CD4-positive, alpha-beta T cell treated with Interleukin-2 at 100 ng/mL for 4 hours (primary cell): ENCODE data around the gene RBFOX2.
"Not testable (repeated sequence)": the region's sequence is repeated elsewhere in the genome, so short reads cannot be mapped to it uniquely, and the experiment has no call there.

ENCODE experiments used
- DNase-seq: peaks from one replicate; pipeline ENCODE4 v3.0.0-alpha.2; 2020; ENCODE audit warnings: low spot score

RBFOX2 gene

DNA sequence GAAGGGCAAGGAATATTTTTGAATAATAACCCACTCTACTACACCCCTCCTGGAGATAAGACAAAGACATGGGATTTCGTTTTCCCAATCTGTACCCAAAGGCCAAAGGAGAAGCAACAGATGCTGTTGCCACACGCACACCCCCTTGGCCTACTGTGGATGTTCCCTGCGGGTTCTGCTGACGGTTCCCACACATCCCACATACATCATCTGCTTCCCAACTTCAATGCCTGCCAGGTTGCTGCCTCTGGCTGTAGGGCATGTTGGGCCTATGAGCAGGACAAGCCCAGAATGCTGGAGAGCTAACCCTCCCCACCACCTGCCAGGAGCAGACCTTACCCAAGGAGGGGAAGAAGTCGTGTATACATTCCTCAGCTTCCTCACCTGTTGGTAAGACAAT lies 13.6 kb upstream of the RBFOX2 start:
- no peak for DNase-seq

- DNase-seq = no peak
Measured at GRCh38 chr22:36039125-36039524, 10.5 kb upstream of the RBFOX2 start.

GRCh38 chr22:36037102-36037758 lies 8.6 kb upstream of the RBFOX2 start:
- no peak for DNase-seq

DNA sequence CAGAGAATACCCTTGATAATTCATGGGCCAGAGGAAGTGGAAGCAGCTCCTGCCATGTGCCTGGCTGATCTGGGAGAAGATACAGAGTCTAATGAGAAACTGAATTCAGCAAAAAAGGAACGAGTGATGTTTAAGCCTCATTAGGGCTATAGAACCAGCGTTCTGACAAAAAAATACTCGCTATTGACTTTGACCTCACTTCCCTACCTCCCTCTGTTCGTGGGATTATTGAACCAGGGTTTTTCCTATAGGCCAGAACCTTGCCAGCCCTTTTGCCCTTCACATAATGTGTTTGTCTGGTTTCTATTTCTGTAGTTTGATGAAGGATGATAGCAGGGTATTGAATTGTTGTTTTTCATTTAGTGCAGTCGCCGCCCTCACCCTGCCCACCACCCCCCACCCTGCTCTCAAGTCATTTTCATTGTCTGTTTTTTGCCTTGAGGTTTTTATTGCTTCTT lies 7.6 kb upstream of the RBFOX2 start:
- DNase-seq = no peak

DNA sequence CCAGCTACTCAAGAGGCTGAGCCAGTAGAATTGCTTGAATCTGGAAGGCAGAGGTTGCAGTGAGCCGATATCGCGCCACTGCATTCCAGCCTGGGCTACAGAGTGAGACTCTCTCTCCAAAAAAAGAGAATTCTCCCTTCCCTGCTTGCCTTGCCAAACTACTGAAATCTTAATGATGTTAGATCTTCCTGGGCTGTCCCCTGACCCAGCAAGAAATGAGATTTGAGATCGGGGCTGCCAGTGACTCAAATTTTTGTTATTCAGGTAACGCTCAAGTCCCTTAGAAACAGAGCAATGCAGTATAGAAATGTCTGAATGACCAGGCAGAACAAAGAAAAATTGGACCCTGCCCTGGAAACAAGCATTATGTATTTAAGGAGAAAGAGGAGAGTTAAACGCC lies 4.0 kb upstream of the RBFOX2 start:
- DNase-seq = no peak

DNA sequence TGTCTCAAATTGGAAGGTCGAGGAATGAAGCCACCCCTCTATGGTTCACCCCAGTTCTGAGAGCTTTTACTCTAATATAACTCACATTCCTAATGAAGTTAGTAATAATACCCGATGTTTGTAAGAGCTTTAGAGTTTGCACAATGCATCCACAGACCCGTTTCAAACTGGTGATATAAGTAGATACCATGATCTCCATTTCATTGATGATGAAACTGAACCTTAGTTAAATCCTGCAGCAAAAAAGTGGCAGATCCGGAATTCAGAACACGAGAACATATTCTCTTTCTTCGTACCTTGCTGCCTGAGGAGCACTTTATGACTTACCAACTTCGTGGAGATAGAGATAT lies 757 bp upstream of the RBFOX2 start:
- DNase-seq = no peak

DNA sequence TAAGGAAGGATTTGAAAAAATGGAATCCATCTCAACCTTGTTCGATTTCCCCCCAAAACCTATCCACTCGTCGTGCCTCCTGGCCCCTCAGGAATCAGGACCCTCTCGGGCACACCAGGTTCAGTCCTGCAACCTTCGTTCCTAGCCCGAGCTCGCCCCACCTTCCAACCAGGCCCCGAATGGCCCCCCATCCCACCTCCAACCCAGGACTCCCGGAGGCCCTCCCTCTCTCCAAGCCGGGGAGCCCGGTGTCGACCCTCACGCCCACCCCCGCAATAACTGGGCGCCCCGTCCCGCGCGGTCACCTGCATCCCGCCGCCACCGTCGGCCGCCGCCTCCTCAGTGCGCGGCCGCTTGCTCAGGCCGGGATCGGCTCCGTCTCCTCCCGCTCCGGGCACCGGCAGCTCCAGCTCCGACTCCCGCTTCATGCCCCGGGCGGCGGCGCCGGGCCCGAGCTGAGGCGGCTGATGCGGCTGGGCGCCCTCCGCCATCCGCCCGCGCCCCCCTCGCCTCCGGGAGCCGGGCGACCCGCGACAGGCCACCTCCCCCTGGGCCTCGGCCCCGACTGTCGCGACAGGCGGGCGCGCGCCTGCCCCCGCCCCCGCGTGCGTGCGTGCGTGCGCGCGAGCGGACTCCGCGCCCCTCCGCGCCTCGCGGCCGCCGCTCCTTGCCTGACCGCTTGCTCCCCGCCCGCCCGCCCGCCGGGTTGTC lies 534 bp downstream of the RBFOX2 start:
- DNase-seq = no peak

DNA sequence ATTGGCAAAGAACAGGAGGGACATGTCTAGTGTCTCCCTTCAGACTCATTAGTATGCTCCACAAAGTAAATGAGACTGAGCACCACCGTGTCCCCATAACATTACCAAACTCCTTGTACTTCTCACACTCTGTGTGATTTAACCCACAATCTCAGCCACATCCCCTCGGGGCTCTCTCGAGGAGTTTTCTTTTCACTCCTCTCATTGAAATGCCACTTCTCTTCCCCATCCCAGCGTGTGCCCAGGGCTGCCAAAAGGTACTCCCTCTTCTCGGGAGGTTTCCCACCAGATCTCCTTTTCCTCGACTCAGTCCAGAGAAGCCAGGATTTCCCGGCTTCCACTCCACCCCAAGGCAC lies 1.1 kb downstream of the RBFOX2 start:
- no peak for DNase-seq

- no peak for DNase-seq
Measured at GRCh38 chr22:36026741-36027140, 1.9 kb downstream of the RBFOX2 start.

DNA sequence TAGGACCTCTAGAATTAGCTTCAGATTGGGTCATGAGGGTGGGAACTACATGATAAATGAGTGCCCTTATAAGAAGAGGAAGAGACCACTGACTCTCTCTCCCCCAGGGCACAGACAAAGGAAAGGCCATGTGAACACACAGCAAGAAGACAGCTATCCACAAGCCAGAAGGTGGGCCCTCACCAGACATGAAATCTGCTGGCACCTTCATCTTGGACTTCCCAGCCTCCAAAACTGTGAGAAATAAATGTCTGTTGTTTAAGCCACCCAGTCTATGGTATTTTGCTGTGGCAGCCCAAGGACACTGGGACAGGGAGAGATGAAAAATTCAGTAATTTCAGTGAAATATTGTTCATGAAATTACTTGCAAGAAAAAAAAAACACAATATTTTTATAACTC lies 5.9 kb downstream of the RBFOX2 start:
- DNase-seq = no peak

GRCh38 chr22:36022162-36022561 lies 6.5 kb downstream of the RBFOX2 start:
- DNase-seq = no peak

- DNase-seq = no peak
Measured at GRCh38 chr22:36021606-36022153, 6.9 kb downstream of the RBFOX2 start.

GRCh38 chr22:36020865-36021264 lies 7.8 kb downstream of the RBFOX2 start:
- DNase-seq = not testable (repeated sequence)

GRCh38 chr22:36017651-36018091 lies 11.0 kb downstream of the RBFOX2 start:
- no peak for DNase-seq

DNA sequence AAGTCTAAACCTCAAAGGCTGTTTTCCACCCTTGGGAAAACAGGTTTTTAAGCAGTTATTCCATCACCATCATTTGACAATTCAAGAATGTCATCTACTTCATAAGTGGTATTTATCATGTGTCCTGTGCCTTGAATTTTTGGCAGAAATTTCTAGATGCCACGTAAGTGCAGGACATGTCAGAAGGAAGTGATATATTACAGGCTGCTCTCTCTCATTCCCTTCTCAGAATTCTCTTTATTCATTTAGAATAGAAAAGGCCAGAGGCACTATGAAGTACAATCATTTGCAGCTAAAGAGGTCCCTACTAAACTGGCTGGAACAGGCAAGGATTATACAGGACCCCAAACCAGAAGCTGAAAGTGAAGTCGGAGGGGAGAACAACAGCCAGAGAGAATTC lies 11.9 kb downstream of the RBFOX2 start:
- DNase-seq = no peak

- DNase-seq = no peak
Measured at GRCh38 chr22:36015811-36016529, 12.7 kb downstream of the RBFOX2 start.

- no peak for DNase-seq
Measured at GRCh38 chr22:36015155-36015810, 13.3 kb downstream of the RBFOX2 start.

- DNase-seq = no peak
Measured at GRCh38 chr22:36014546-36015074, 14.0 kb downstream of the RBFOX2 start.

DNA sequence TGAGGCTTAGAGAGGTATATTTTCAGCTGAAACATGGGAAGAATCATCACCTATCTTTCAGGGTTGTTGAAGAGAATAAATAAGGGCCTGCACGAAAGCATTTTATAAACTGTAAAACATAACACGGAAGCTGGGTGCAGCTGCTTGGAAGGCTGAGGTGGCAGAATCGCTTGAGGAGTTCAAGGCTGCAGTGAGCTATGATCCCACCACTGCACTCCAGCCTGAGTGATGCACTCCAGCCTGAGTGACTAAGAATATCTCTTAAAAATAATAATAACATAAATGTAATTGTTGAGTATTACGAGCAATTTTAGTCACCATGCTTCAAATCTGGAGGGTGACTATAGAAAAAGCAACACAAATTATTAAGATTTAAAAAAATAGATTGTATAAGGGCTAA lies 16.3 kb downstream of the RBFOX2 start:
- DNase-seq = no peak

DNA sequence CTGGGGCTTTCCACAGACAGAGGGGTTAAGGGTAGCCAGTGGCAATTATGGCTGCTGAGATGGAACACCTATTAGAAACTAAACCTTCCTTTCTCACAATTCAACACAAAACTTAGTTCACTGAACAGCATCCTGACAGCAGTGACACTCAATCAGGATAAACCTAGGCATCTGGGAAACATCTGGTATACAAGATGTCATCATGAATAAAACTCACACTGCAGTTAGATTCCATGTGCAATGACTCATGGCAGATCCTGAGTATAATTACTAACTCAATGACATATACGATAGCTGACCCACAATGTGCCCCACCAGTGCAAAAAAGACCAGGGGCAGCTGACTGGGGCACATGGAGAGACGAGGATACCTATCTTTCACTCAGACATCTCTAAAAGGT lies 17.7 kb downstream of the RBFOX2 start:
- DNase-seq = no peak

DNA sequence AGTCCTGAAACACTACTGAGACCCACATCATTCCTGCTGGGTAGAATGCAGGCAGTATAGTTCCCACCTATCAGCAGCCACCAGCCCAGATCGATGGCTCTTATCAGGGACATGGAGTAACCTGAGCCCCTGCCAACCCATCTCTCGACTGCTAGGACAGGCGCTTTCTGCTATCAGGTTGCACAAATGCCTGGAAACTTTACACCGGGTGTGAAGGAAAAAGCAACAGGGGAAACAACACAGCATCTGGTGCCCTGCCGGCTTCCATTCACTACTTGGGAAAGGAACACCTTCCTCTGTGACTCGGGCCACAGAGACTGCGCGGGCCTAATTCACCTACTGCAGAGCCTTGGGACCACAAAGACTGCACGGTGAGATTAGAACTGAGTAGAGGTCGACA lies 18.5 kb downstream of the RBFOX2 start:
- no peak for DNase-seq

GRCh38 chr22:36009085-36009484 lies 19.5 kb downstream of the RBFOX2 start:
- DNase-seq = no peak
